GM10248 (cell line): ENCODE results near the gene SHROOM3.
"Not testable (repeated sequence)": the region's sequence is repeated elsewhere in the genome, so short reads cannot be mapped to it uniquely, and the experiment has no call there.

ENCODE experiments used
- CTCF ChIA-PET: fragments of 300-600 bp; sonication (Branson Sonifier 250); formaldehyde crosslinking; extraction: SDS; loops from one replicate; lab custom pipeline; 2021; ENCODE audit warnings: antibody characterized with exemption; lab: Yijun Ruan, JAX
- POLR2A ChIA-PET: fragments of 350-650 bp; sonication (Branson Sonifier 250); formaldehyde crosslinking; extraction: SDS; loops from one replicate; lab custom pipeline; 2020; ENCODE audit warnings: antibody characterized with exemption; lab: Yijun Ruan, JAX
- DNase-seq: peaks from one replicate; pipeline ENCODE4 v3.0.0; 2012; ENCODE audit errors: extremely low spot score
- TF ChIP-seq, protein P1 (sequence below): IDR thresholded peaks from 2 replicates; pipeline ENCODE4 v1.5.1; 2012; ENCODE audit warnings: mild to moderate bottlenecking, low read depth; ENCODE audit errors: extremely low read depth, missing control alignments, control extremely low read depth

Gene SHROOM3

DNA sequence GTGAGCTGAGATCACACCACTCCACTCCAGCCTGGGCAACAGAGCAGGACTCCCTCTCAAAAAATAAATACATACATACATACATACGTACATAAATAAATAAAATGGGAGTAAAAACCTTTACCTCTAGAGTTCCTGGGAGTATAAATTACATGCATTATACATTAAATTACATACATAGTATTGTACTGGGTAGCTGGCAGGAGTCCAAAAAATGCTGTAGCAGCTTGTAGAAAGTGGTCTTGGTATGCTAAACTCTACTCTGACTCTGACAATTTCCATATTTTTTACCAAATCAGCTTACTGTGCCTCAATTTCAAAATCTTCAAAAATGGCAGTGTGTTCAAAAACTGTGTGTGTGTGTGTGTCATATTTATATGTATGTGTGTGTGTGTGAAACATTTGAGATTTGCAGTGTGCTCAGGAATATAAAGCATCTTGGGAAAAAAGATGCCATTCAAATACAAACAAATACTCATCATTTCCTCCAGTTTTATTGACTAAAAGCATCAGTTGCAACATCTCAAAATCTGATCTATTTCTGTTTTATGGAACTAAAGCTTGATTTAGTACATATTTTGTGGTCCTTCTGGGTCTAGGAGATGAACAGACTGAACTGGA lies 171.7 kb downstream of the SHROOM3 start:
- ChIA-PET POLR2A (interaction anchor here (0.7 kb wide), 1 partner anchor 137 kb away, joined by 3 read pairs; no protein-coding TSS in a partner anchor), CTCF (interaction anchor here (1.4 to 2.4 kb wide), 3 partner anchors 19 to 44 kb away, joined by 3 to 11 read pairs (median 4); no protein-coding TSS in a partner anchor)
- TF ChIP-seq, protein P1, sequence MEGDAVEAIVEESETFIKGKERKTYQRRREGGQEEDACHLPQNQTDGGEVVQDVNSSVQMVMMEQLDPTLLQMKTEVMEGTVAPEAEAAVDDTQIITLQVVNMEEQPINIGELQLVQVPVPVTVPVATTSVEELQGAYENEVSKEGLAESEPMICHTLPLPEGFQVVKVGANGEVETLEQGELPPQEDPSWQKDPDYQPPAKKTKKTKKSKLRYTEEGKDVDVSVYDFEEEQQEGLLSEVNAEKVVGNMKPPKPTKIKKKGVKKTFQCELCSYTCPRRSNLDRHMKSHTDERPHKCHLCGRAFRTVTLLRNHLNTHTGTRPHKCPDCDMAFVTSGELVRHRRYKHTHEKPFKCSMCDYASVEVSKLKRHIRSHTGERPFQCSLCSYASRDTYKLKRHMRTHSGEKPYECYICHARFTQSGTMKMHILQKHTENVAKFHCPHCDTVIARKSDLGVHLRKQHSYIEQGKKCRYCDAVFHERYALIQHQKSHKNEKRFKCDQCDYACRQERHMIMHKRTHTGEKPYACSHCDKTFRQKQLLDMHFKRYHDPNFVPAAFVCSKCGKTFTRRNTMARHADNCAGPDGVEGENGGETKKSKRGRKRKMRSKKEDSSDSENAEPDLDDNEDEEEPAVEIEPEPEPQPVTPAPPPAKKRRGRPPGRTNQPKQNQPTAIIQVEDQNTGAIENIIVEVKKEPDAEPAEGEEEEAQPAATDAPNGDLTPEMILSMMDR, result no peak
- no peak for DNase-seq

DNA sequence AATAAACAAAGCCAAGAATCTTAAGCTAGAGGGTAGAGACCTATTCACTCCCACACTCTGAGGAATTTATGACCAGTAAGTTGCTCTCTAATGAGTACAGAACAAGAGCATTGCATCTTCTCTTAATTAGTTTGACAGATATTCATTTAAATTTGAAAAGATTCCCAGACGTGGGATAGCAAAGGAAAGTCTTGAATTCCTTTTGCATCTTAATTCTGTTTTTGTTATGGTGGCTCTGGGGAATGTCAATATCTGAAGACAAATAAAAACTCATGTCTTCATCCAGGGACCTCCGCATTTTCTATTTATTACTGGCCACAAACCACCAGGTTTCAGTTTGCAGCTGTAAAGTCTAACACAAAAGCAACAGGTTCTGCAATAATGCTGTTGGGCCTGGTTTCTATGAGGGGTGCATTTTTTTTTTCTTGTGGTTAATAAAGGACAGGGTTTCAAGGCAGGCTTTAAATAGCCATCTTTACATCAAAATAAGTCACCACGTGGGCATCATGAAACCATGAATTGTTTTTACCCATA lies 172.3 kb downstream of the SHROOM3 start:
- CTCF ChIA-PET, result interaction anchor here (1.0 to 2.4 kb wide), 3 partner anchors 15 to 45 kb away, joined by 4 to 11 read pairs (median 6); no protein-coding TSS in a partner anchor
- TF ChIP-seq, protein P1, result no peak
- peak; percentile 50 for DNase-seq
- POLR2A ChIA-PET, result interaction anchor here (0.7 kb wide), 1 partner anchor 137 kb away, joined by 3 read pairs; no protein-coding TSS in a partner anchor

DNA sequence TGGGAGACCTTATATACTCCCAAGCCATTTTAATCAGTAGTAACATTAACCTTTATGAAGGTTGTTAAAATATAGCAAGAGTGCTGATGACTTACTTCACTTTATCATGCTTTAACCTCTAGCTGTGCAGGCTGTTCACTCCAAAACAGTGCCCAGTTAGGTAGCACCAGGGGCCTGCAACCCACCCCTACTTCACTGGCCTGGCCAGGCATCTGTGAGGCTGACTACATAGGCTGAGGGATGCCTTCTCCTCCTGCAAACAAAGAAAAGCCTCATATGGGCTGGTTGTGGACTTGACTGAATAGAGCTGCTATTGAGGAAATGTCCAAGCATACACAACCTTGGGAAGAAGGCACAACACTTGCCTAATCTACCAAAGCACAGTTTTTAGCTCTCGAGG lies 172.8 kb downstream of the SHROOM3 start:
- DNase-seq, result no peak
- TF ChIP-seq, protein P1, result no peak
- ChIA-PET CTCF (interaction anchor here (1.0 to 2.4 kb wide), 2 partner anchors 15 to 22 kb away, joined by 6 to 11 read pairs; no protein-coding TSS in a partner anchor), POLR2A (no interaction called here)

DNA sequence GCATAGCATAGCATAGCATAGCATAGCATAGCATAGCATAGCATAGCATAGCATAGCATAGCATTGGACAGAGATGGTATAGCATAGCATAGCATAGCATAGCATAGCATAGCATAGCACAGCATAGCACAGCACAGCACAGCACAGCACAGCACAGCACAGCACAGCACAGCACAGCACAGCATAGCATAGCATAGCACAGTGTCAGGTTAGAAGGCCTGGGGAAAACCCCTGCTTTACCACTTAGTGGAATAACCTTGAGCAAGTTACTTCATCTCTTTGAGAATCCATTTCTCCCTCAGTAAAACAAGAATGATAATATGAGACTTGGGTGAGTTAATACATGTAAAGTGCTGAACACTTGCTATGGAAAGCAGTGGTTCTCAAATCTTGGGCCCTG lies 173.5 kb downstream of the SHROOM3 start:
- DNase-seq, POLR2A ChIA-PET: not testable (repeated sequence)
- CTCF ChIA-PET, result interaction anchor here (2.4 kb wide), 1 partner anchor 22 kb away, joined by 11 read pairs; no protein-coding TSS in a partner anchor

DNA sequence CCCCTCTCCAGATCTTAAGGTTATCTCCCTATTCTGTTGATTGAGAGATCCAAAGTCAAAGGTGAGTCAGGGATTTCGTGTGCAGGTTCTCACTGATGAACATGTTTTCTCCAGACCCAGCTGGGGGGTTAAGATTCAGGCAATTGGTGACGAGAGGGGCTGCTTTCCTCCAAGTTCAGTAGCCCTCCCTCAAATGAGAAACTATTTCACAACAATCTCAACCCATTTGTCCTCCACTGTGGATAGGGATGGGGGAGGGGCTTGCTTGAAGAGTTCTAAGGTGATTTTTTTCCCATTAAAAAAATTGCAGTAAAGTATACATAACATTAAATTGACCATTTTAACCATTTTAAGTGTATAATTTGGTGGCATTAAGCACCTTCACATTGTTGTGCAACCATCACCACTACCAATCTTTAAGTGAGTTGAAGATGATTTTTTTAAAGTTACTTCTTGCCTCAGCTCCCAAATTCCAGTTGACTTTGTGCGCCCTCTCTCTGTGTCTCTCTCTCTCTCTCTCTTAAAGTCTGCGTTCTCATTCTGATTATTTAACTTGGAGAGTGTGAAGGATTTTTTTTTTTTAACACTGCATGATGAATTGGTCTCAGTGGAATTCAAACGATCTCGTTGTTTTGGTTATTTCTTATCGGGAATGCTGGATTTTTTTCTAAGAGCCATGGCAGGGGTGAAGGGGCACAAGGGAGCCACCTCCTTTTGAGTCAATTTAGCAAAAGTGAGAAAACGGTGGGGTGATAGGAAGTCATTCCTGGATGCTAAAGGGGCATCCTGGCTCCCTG lies 175.9 kb downstream of the SHROOM3 start:
- ChIA-PET POLR2A (no interaction called here), CTCF (no interaction called here)
- TF ChIP-seq, protein P1, result no peak
- DNase-seq, result no peak

DNA sequence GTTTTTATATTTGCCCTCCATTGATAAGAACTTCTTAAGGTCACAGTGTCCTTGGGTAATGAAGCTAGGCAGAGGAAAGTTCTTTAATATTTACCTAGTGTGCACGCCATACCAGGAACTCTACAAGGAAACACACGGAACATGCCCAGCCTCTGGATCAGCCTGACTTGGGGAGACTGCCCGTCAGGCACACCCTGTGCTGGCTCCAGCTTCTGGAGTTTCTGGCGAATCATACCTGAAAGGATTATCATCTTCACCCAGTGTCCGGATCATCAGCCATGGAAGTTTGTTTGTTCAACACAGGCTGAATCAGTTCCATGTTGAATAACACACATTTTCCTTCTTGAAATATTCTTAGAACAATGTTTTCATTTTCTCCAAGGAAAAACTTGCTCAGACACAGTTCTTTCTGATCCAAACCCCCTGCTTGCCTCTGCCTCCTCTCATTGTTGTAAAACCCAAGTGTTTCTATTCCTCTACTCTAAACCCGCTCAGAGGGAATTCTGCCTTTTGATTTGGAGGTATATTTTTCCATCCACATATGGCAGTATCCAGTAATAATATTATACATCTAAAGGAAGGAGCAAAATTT lies 176.7 kb downstream of the SHROOM3 start:
- TF ChIP-seq, protein P1, result no peak
- POLR2A ChIA-PET, result no interaction called here
- DNase-seq, result no peak
- CTCF ChIA-PET, result interaction anchor here (0.8 kb wide), 1 partner anchor 13 kb away, joined by 3 read pairs; no protein-coding TSS in a partner anchor
